Hypothalamus (tissue), 51 donors: ENCODE measurements around the gene NUBP2.

Experiments used
- DNase-seq, 51 donors: peaks; one replicate each; lab custom pipeline; 2025; lab: John Stamatoyannopoulos, UW

NUBP2 gene

GRCh38 chr16:1780677-1781072 is 2.1 kb upstream of the NUBP2 start:
- no peak for DNase-seq

GRCh38 chr16:1781254-1781653 is 1.5 kb upstream of the NUBP2 start:
- no peak for DNase-seq

GRCh38 chr16:1781758-1782407 is 877 bp upstream of the NUBP2 start:
- no peak for DNase-seq

DNA sequence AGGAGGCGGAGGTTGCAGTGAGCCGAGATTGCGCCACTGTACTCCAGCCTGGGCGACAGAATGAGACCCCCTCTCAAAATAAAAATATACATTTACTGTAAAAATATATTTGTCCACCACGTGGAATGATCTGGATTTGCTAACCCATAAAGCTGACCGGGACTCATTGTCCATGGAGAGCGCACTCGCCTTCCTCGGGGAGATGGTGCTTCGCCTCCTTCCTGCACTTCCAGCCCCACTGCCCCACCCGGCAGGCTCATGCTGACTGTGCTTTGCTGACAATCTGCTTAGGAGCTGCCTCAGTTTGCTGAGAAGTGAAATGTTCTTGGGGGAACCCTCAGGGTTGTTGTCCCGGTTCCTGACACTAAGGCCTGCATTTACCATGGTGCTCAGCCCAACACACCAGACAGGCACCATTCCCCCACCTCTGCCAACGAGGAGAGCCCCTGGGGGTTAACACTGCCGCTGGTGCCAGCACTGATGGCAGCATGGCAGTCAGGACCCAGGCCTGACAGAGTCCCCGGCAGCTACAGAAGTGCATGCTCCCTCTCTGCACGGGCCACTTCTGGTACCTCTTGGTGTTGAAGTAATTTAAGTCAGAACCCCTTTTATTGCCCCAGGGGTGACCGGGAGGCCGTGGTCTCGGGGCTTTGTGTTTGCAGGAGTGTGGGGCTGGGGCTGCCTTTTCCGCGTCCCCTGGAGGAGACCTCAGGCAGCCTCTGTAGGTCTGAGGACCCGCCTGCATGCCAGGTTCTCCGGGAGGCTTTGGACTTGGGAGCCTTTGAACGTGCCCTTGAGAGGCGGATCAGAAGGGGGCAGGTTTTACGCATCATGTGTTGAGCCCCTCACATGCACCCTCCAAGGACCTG is 2.5 kb downstream of the NUBP2 start:
- DNase-seq = no peak

DNA sequence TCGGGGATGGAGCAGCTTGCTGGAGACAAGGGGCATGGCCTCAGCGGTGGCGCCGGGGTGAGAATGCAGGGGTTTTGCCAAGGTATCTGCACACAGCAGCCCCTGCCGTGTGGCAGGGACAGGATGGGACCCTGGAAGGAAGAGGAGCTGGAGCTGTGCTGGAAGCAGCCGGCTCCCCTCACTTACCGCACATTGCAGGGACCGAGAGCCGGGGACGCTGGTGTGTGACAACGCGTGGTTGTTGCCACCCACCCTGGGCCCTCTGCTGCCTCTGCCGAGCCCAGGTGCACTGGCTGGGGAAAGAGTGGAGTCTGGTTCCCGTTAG is 3.0 kb downstream of the NUBP2 start:
- DNase-seq = no peak

GRCh38 chr16:1786242-1787055 is 3.7 kb downstream of the NUBP2 start:
- DNase-seq = no peak

DNA sequence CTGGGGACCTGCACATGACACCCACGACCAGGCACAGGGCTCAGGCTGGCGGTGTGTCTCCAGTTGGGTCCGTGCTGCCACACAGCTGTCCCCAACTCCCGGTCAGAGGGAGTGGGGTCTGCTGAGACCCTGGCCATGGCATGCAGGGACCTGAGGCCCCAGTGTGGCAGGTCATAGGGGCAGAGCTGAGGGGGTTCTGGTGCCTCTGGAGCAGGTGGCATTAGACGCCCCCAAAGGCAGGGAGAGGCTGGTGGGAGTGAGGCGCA is 4.2 kb downstream of the NUBP2 start:
- no peak for DNase-seq

- no peak for DNase-seq
Observed at GRCh38 chr16:1787322-1788094, 4.7 kb downstream of the NUBP2 start.

GRCh38 chr16:1788095-1788707 is 5.4 kb downstream of the NUBP2 start:
- no peak for DNase-seq

DNA sequence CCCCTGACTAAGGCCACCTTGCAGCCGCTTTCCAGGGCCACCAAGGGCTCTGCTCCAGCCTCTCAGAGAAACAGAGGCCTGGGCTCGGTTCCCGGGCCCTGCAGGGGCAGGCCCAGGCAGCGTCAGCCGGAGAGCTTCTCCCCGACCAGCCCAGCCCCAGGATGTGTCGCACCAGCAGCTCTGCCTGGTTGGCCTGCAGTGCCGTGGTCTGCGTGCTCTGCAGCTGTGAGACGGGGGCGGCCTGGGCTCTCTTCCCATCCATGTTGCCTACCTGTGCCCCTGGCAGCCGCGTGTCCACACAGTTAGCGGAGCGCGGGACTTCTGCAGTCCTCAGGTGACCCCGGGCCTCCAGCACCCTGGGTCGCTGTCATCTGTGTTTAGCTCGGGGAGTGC is 5.9 kb downstream of the NUBP2 start:
- DNase-seq = no peak

DNA sequence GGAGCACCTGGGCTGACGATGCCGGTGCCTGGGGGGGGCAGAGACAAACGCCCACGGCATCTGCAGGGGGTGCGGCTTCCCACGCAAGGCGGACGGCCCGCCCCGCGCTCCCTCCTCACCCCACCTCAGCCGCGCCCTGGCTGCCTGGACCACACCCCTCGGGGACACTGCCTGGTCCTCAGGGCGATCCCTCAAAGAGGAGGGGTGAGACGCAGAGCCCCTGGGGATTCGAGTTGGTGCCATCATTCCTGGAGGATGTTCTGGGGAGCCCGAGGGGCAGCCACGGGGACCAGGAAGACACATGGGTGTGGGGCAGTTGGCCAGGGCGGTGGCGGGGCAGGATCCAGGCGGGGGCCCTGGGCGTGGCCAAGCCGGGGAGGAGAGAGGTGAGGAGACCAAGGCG is 6.9 kb downstream of the NUBP2 start:
- no peak for DNase-seq

DNA sequence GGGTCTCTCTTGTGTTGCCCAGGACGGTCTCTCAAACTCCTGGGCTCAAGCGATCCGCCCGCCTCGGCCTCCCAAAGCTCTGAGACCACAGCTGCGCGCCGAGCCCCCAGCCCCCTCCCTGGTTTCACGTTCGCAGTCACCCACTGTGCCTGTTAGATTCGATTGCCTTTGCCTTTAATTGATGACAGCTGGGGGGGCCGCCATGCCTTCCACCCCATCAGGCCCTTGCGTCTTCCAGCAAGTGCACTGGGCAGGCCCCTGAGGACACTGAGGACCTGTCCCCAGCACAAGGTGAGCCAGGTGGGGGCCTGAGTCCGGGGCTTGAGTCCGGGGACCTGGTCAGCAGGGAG is 7.5 kb downstream of the NUBP2 start:
- DNase-seq = no peak

- DNase-seq = no peak
Observed at GRCh38 chr16:1790611-1791255, 8.0 kb downstream of the NUBP2 start.

- DNase-seq = no peak
Observed at GRCh38 chr16:1791256-1791942, 8.6 kb downstream of the NUBP2 start.

DNA sequence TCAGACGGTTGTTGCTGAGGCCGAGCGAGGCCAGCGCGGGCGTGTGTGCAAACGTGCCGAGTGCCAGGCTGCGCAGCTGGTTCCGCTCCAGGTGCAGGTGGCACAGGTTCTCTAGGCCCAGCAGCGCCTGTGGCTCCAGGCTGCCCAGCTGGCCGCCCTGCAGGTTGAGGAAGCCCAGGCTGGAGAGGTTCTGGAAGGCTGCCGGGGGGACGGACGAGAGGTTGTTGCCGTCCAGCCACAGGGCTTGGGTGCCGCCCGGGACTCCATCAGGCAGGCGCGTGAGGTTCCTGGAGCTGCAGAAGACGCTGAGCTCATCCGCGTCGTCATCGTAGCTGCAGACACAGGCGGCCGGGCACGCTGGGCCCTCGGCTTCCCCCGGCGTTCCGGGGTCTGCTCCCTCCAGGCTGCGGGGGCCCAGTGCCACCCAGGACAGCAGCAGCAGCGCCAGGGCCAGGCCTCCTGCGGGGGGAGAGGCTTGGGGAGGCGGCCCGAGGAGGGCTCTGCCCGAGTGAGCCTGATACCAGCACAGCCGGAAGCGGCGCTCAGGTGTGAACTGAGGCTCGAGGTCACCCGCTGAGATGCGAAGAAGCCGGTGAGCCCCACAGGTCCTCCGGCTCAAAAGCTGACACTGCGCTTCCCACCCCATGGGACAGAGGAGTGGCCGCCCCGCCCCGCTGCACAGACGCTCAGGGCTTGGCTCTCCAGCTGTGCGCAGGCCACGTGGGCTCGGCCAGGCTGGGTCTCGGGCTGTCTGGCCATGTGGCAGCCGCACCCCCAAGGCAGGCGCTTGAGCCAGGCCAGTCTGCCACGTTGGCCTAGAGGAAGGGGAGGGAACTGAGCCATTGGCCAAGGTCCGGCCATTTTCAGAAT is 9.4 kb downstream of the NUBP2 start:
- no peak for DNase-seq

GRCh38 chr16:1792836-1793577 is 10.2 kb downstream of the NUBP2 start:
- DNase-seq = no peak

GRCh38 chr16:1793578-1794220 is 10.9 kb downstream of the NUBP2 start, which contains the start of gene IGFALS:
Gene IGFALS, minus strand, starts transcription at chr16:1793705. Its CDS starts 53 bp downstream, at chr16:1793652.
- no peak for DNase-seq
